GM21723 (cell line): ENCODE data around the gene VGLL4.

Source experiments
- ATAC-seq: cut with Tn5 transposase; IDR thresholded peaks from one replicate; pipeline ENCODE4 v1.9.1; 2021; ENCODE audit warnings: mild to moderate bottlenecking, moderate library complexity; ENCODE audit not compliant: unreplicated experiment

VGLL4 gene

GRCh38 chr3:11553436-11554235 is 90.1 kb downstream of the VGLL4 start:
- no peak for ATAC-seq

DNA sequence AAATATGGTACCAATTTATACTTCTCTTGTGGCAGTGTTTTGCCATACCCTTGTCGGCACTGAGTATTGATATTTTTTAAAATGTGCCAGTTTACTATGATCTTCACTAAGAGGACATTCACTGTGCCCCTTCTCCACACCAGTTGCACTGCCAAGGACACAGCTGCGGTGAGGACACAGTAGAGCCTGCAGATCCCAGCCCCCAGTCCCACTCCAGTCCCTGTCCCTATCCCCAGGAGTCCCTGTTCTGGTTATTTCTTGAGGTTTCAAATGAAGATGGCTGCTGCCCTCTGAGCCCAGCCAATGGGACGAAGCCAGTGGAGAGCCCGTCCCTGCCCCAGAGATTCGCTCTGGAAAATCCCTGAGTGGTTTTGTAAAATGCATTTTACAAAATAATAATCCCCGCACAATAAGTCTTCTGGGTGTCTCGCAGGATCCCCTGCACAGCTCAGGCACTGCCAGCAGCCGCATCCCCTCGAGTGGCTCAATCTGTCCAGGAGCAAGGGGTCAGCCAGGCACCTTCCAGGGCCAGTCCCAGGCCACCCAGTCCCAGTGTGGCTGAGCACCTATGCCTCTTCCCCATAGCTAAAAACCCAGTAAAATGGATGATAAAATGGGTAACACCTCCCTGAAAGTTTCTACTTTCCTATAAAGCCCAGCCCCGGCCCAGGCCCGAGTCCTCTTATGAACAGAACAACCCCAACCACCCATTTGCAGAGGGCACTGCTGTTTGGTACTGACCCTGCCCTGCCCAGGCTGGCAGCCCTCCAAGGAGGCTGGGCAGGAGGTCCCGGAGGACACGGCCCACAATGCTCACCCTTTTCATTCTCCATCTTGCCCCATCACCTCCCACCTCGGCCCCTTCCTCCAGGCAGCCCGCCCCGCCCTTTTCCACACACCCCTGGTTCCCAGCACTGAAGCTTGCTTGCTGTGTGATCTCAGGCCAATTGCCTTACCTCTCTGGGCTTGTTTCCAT is 91.1 kb downstream of the VGLL4 start:
- ATAC-seq = no peak

- no peak for ATAC-seq
Observed at GRCh38 chr3:11551036-11551435, 92.7 kb downstream of the VGLL4 start.

DNA sequence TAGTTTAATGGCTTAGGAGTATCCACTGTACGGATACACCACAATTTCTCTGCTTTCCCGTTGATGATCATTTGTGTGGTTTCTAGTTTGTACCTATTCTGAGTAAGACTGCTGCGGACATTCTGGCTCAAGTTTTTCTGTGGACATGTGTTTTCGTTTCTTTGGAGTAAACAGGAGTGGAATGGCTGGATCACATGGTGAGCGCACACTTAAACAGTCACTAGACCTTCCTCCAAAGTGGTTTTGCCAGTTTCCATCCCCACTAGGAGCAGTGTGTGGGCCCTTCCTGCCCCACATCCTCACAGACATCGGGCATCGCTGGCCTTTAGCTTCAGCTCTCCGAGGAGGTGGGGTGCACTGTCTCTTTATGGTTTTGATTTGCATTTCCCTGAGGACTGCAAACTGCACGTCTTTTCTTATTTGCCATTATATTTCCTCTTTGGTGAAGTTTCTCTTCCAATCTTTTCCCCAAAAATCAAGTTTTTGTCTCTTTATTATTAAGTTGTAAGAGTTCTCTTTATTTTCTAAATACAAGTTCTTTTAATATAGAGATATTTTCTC is 94.1 kb downstream of the VGLL4 start:
- ATAC-seq = no peak

DNA sequence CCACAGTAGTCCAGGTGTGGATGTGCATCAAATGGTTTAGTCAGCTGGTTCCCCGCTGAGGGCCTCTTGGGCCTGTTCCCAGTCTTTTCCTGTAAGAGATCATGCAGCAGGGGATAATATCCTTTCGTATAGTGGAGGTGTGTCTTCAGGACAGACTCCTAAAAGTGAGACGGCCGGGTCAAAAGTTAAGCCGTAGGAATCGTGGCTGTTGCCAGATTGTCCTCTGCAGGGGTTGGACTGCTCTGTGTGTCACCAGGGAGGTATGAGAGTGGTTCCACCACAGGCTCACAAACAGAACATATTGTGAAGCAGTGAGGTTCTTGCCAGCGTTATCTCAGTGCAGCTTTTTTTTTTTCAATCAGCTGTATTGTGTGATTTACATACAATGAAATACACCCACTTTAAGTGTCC is 95.0 kb downstream of the VGLL4 start:
- ATAC-seq = no peak

DNA sequence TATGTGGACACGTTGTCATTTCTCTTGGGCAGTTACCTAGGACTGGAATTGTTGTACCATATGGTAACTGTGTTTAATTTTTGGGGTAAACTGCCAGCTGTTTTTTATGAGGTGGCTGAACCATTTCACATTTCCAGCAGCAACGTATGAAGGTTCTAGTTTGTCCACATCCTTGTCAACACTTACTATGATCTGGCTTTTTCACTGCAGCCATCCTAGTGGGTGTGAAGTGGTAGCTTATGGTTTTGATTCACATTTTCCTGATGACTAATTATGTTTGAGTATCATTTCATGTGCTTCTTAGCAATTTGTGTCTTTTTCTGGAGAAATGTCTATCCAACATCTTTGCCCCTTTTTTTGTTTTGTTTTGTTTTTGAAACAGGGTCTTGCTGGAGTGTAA is 96.2 kb downstream of the VGLL4 start:
- no peak for ATAC-seq

- no peak for ATAC-seq
Observed at GRCh38 chr3:11546657-11547302, 96.9 kb downstream of the VGLL4 start.

DNA sequence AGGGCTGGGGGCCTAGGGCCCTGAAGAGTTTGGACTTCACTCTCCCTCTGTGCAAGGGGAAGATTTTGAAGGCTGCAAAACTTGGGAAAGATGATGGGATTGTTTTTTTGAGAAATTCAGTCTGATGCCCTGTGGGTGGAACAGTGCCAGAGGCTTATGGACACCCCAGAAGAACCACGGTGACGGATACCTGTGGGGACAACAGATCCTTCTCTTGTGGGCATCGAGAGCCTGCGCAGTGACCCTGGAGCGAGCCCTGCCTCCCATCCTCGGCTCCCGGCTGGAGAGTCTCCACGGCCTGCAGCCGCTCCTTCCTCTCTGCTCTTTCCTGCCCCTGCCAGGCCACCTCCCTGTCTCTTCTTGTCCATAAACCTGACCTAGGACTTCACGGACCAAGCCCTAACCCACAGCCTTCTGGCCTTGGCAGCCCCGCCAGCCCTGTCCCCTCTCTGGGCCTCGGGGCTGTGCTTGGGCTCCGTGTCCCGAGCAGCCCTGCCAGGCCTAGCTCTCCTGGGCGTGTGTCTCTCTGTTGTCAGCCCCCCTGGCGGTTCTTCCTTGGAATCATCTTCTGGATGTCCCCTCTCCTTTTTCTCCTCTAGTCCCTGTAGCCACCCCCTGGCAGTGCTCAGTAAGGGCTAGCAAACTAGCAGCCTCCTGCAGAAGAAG is 98.4 kb downstream of the VGLL4 start:
- ATAC-seq = no peak

GRCh38 chr3:11544412-11545181 is 99.1 kb downstream of the VGLL4 start:
- no peak for ATAC-seq

DNA sequence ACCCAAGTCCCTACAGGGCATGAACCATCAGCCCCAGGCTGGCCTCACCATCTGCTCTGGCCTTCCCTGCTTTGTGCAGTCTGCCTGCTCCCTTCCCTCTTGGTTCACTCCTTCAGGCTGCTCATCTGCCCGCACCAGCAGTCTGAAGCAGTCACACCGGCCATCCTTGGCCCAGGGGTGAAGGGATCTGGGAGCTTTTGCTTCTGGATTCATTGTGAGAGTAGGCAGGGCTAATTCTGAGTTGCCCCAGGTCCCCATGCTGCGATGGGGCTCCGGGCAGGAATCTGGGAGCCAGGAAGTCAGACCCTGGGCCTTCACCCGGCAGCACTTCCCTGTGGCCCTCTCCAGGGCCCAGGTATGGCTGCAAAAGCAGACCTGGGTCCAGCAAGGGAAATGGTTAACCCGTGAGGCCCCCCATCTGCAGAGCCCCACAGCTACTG is 99.7 kb downstream of the VGLL4 start:
- ATAC-seq = no peak

DNA sequence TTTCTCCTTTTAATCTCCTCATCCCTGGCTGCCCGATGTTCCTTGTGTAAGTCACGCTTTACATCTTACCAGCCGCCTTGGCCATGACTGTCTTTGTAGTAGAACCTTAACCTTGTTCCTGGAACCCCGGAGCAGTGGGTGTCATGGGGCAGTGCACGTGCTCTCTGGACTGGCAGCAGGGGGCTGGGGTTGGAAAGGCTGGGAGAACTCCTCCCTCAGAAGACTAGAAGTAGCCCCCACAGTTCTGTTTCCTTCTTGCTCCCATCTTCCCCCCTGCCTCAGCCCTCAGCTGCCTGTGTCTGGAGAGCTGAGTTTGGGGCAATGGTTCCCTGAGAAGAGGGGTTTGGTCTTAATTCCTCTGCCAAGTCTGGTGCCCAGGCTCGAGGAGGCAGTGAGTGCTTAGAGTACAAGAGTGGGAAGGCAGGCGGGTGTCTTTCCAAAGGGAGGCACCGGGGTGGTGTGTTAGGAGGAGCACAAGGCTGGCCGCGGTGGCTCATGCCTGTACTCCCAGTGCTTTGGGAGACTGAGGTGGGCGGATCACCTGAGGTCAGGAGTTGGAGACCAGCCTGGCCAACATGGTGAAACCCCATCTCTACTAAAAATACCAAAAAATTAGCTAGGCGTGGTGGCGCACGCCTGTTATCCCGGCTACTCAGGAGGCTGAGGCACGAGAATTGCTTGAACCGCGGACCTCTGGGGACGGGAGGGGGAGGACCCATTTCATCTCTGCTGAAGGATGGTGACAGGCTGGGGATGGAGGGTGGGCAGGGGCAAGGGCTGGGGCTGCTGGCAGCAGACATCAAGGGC is 100.4 kb downstream of the VGLL4 start:
- ATAC-seq = no peak

DNA sequence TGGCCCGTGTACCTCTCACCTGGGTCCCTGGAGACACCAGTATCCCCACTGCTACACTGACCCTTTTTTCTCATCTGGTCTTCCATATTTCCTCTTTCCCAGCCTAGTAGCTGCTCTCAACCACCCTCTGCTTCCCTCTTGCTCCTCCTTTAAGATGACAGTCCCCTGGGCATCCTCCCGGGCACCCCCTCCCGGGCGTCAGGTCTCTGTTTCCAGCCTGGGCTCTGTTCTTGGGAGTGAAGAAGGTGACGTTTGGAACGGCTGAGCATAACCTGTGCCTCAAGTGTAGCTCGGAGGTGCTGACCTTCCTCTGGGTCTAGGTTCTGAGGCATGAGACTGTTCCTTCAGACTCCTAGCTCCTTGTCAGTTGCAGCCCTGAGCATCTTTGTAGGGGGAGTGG is 101.2 kb downstream of the VGLL4 start:
- ATAC-seq = no peak

GRCh38 chr3:11541321-11542303 is 102.1 kb downstream of the VGLL4 start:
- no peak for ATAC-seq

DNA sequence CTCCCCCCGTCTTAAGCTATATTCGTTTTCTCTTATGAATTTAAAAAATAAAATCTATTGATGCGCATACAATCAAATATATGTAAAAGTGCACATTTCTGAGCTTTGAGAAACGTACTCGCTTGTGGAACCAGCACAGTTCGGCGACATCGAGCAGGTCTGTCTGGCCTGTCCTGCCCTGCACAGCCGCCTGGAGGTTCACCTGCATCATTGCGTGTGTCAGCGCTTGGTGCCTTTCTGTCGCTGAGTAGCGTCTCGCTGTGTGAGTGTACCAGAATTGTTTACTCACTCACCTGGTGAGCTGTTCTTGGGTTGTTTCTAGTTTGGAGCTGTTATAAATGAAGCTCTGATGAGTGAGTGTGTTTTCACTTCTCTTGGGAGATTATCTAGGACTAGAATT is 104.0 kb downstream of the VGLL4 start:
- no peak for ATAC-seq

DNA sequence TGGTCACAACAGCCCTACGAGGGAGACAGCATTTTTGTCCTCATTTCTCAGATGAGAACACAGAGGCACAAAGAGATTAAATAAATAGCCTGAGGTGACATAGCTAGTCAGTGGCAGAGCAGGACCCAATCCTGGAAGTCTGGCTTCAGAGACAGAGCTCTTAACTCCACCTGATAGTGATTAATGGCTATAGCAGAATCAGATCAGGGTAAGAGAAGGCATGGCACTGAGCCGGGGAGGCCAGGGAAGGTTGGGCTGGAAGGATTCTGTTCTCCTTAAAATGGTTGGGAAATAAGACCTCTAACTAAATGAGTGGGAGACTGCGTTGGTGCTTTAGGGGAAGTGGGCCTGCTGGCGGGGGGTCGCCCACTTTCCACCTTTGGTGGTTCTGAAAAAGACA is 104.5 kb downstream of the VGLL4 start:
- no peak for ATAC-seq

DNA sequence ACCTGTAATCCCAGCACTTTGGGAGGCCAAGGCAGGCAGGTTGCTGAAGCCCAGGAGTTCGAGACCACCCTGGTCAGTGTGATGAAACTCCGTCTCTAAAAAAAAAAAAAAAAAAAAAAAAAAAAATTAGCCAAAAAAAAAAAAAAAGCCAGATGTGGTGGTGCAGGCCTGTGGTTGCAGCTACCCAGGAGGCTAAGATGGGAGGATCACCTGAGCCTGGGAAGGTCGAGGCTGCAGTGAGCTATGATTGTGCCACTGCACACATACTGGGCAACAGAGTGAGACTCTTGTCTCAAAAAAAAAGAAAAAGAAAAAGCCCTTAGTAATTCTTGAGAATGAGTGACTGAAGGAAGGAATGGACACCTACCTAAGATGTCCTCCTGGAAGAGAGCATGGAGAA is 105.1 kb downstream of the VGLL4 start:
- no peak for ATAC-seq

DNA sequence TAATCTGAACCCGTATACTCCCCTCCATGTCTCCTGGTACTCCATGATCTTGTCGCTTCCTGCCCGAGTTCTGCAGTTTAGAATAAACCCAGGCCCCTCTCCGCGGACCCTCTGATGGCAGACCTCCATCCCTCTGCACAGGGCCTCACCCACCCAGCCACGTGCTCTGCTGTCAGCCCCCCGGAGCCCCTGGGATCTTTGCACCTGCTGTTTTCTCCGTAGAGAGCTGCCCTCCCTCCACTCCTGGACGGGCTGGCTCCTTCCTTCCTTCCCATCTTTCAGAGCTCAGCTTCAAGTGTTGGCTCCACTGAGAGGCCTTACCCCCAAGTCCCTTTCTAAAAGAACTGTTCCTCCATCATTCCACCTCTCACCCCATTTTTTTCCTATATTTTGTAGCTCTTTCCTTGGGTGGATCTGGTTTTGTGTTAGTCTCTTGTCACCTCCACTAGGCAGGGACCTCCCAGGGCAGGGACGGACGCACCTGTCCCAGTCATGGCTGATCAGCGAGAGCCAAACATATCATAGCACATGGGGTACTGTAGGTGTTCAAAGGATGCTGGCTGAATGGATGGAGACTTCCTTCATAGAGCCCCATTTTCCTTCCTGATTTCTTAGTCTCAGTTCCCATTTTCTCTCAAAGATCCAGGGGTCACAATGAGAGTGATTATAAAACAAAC is 106.6 kb downstream of the VGLL4 start:
- ATAC-seq = no peak
